Medulla oblongata (tissue), 1 donor: ENCODE results near the gene KRI1.
"Not testable (repeated sequence)": the region's sequence is repeated elsewhere in the genome, so short reads cannot be mapped to it uniquely, and the experiment has no call there.

Experiments used
- DNase-seq: peaks from one replicate; pipeline ENCODE4 v3.0.0-alpha.2; 2015; ENCODE audit errors: extremely low spot score

Gene KRI1

GRCh38 chr19:10550336-10550735 lies 15.5 kb downstream of the KRI1 start:
- no peak for DNase-seq

DNA sequence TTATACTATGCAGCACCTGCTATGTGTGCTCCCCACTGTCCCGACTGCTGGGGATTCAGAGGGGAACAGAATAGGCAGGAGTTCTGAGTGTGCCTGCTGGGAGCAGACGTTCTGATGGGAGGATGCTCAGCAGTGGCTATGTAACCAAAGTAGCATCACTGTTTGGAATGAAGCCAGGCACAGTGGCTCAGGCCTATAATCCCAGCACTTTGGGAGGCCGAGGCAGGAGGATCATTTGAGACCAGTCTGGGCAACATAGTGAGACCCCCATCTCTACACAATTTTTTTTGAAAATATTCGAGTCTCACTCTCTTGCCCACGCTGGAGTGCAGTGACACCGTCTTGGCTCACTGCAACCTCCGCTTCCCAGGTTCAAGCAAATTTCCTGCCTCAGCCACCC lies 16.1 kb downstream of the KRI1 start:
- DNase-seq = no peak

- no peak for DNase-seq
Observed at GRCh38 chr19:10548746-10549276, 17.0 kb downstream of the KRI1 start.

DNA sequence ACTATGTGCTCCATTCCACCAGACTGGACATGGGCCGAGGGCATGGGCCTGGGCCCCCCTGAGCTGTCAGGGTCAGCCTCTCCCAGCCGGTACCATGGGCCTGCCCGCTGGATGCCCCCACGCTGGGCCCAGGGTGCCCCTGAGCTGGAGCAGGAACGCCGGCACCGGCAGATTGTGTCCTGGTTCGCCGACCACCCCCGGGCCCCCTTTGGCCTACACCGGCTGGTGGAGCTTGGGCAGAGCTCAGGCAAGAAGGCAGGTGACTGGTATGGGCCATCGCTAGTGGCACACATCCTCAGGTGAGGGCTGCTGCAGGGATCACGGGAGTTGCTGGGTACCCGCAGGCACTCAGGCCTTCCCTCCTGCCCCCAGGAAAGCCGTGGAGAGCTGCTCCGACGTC lies 19.0 kb downstream of the KRI1 start:
- no peak for DNase-seq

- no peak for DNase-seq
Observed at GRCh38 chr19:10544753-10545251, 21.0 kb downstream of the KRI1 start.

GRCh38 chr19:10544242-10544752 lies 21.5 kb downstream of the KRI1 start:
- no peak for DNase-seq

- DNase-seq = peak; percentile 73
Observed at GRCh38 chr19:10543420-10544241, 22.2 kb downstream of the KRI1 start, which contains the start of gene ATG4D. TSS of gene ATG4D (plus strand) at chr19:10543904. CDS start at chr19:10544091, 187 bp downstream.

GRCh38 chr19:10543059-10543419 lies 22.8 kb downstream of the KRI1 start:
- DNase-seq = no peak

DNA sequence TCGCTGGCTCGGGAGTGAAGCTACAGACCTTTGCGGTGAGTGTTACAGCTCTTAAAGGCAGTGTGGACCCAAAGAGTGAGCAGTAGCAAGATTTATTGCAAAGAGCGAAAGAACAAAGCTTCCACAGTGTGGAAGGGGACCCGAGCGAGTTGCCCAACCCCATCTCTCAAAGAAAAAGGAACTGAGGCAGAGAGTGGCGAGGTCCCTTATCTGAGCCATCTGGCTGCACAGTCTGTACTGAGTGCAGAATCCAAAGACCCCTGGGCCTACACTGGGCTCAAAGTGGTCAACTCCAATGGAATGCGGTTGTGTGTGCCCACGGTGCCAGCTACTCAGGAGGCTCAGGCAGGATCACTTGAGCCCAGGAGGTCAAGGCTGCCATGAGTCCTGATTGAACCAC lies 26.8 kb downstream of the KRI1 start:
- DNase-seq = not testable (repeated sequence)

- no peak for DNase-seq
Observed at GRCh38 chr19:10538204-10538983, 27.4 kb downstream of the KRI1 start.

GRCh38 chr19:10537668-10538067 lies 28.1 kb downstream of the KRI1 start:
- DNase-seq = no peak

- DNase-seq = no peak
Observed at GRCh38 chr19:10535613-10536012, 30.2 kb downstream of the KRI1 start.

DNA sequence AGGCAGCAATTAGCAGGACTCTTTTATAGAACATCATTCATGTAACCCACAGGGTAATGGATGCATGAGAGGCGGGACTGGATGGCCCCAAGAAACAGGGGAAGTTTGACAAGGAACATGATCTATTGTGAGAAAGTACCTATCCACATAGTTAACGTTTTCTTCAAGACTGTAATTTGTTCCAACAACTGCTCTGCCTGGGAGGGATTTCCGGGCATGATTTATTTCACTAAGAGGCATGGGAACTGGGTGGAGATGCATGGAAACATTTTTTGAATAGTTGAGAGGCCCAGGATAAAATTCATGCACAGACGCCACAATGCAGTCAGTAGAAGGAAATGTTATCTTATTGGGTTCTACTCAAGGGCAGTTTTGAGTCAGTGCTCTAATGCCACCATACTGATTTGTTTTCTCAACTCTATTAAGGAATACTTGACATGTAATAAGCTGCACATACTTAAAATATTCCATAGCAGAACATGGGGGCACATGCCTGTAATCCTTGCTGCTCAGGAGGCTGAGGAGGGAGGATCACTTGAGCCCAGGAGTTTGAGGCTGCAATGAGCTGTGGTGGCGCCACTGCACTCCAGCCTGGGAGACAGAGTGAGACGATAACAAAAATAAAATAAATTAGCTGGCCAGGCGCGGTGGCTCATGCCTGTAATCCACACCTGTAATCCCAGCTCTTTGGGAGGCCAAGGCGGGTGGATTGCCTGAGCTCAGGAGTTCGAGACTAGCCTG lies 32.0 kb downstream of the KRI1 start:
- DNase-seq = no peak

- no peak for DNase-seq
Observed at GRCh38 chr19:10532457-10532856, 33.4 kb downstream of the KRI1 start.

GRCh38 chr19:10526887-10527286 lies 38.9 kb downstream of the KRI1 start:
- not testable (repeated sequence) for DNase-seq

GRCh38 chr19:10525636-10526035 lies 40.2 kb downstream of the KRI1 start:
- no peak for DNase-seq

DNA sequence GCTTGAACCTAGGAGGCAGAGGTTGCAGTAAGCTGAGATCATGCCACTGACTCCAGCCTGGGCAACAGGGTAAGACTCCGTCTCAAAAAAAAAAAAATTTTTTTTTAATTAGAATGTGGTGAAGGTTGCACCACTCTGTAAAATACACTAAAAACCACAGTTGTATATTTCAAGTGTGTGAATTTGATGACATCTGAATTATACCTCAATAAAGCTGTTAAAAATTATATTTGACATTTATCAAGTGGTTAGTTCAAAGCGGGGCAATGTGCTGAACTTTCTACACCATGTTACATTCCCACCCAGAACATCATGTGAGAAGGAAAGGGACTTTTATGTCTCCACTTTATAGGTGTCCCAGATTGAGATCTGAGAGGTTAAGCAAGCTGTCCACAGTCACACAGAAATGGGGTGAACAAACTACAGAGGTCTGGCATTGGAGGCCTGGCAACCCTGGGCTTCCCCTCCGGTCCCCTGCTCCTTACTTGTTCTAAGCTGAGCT lies 42.6 kb downstream of the KRI1 start:
- DNase-seq = no peak

- DNase-seq = no peak
Observed at GRCh38 chr19:10521461-10522171, 44.2 kb downstream of the KRI1 start.

DNA sequence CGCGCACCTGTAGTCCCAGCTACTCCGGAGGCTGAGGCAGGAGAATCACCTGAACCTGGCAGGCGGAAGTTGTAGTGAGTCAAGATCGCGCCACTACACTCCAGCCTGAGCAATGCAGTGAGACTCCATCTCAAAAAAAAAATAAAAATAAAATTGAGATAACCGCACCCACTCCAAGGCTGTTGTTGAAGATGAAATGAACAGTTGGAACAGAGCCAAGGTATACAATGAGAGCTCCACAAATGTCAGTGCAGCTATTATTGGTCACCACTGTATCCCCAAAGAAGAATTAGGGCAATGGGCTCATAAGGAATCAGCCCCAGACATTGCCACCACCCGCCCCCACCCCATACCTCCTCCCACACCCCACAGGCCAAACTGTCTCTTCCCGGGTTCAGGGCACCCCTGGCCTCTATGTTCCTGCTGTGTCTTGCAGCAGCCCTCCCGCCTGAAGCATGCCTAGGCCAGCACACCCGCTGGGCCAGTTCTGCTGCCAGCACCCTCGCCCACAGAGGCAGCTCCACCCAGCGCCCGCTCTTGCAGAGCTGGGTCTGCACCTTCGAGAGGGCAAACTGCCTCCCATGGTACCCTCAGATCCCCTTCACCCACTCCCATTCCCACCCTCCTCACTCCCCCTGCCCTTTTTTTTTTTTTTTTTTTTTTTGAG lies 45.0 kb downstream of the KRI1 start:
- no peak for DNase-seq

- DNase-seq = no peak
Observed at GRCh38 chr19:10519421-10519820, 46.4 kb downstream of the KRI1 start.
